Measurements from ENCODE around the gene CHRDL2. TPM values are rescaled to one million over a fixed set of nuclear protein-coding genes. Genes with fewer than 3 reads are reported as not detected.
"Not testable (repeated sequence)": the region's sequence is repeated elsewhere in the genome, so short reads cannot be mapped to it uniquely, and the experiment has no call there.

CHRDL2 gene
- total RNA-seq, 1 donor from 2014 or later, result not detected

GRCh38 chr11:74770456-74770855 lies 39.2 kb upstream of the CHRDL2 start:
- ATAC-seq (ENCODE audit: low read depth), result no peak
- Mint-ChIP-seq H3K4me1 (peaks cover 47% of the 10 kb centered on the region), H3K9me3 (no peaks in the 10 kb centered on the region), H3K27ac (no peak overlapping the region), H3K27me3 (no peaks in the 10 kb centered on the region), H3K36me3 (ENCODE audit: low read depth) (peaks cover 8% of the 10 kb centered on the region), H3K4me3 (no peak overlapping the region)
- DNase-seq, result no peak
- ChIA-PET POLR2A (no interaction called here), CTCF (no interaction called here)
- intact Hi-C loops (cut with micrococcal nuclease), result no loop called here
- TF ChIP-seq CTCF (IDR thresholded peaks at IDR 0.05), result no peak

- POLR2A ChIA-PET, result interaction anchor here (0.6 kb wide), 1 partner anchor 70 kb away, joined by 3 read pairs; no protein-coding TSS in a partner anchor
- ATAC-seq (ENCODE audit: low read depth) (no peak), DNase-seq (no peak)
- peaks cover 4% of the 10 kb centered on the region for H3K36me3 Mint-ChIP-seq (ENCODE audit: low read depth)
- H3K27me3 Mint-ChIP-seq, result no peaks in the 10 kb centered on the region
- TF ChIP-seq CTCF (IDR thresholded peaks at IDR 0.05), result no peak
- intact Hi-C loops (cut with micrococcal nuclease), result loop anchor here (2.0 kb wide), 2 partner anchors 14 to 20 kb away; partner anchors contain the start of gene RNF169
- peak overlapping the region; percentile 1 for H3K4me3 Mint-ChIP-seq
- CTCF ChIA-PET, result no interaction called here
- H3K27ac Mint-ChIP-seq, result peak overlapping the region; percentile 10
- H3K9me3 Mint-ChIP-seq, result no peaks in the 10 kb centered on the region
- H3K4me1 Mint-ChIP-seq, result peaks cover 37% of the 10 kb centered on the region
These were observed 38.0 kb upstream of the CHRDL2 start for GRCh38 chr11:74769055-74769707.

GRCh38 chr11:74768172-74768651 lies 37.0 kb upstream of the CHRDL2 start:
- H3K27ac Mint-ChIP-seq, result peak overlapping the region; percentile 37
- CTCF ChIA-PET, H3K27me3 Mint-ChIP-seq, H3K9me3 Mint-ChIP-seq: not testable (repeated sequence)
- POLR2A ChIA-PET, result interaction anchor here (0.6 to 1.0 kb wide), 3 partner anchors 12 to 1125 kb away, joined by 3 to 5 read pairs (median 4); partner anchors contain the start of gene NEU3
- H3K4me1 Mint-ChIP-seq, result peaks cover 37% of the 10 kb centered on the region
- peak overlapping the region; percentile 57 for H3K4me3 Mint-ChIP-seq
- H3K36me3 Mint-ChIP-seq (ENCODE audit: low read depth), result peaks cover 10% of the 10 kb centered on the region
- ATAC-seq (ENCODE audit: low read depth), result peak; percentile 72
- peak; percentile 26 for DNase-seq
- intact Hi-C loops (cut with micrococcal nuclease), result loop anchor here (2.0 kb wide), 2 partner anchors 15 to 19 kb away; partner anchors contain the start of gene RNF169

GRCh38 chr11:74766905-74767304 lies 35.7 kb upstream of the CHRDL2 start:
- no peaks in the 10 kb centered on the region for H3K9me3 Mint-ChIP-seq
- ATAC-seq (ENCODE audit: low read depth) (no peak), DNase-seq (no peak)
- no peaks in the 10 kb centered on the region for H3K27me3 Mint-ChIP-seq
- H3K4me1 Mint-ChIP-seq, result peaks cover 38% of the 10 kb centered on the region
- H3K4me3 Mint-ChIP-seq, result no peak overlapping the region
- TF ChIP-seq CTCF (IDR thresholded peaks at IDR 0.05), result no peak
- ChIA-PET CTCF (no interaction called here), POLR2A (interaction anchor here (0.6 kb wide), 1 partner anchor 22 kb away, joined by 5 read pairs; no protein-coding TSS in a partner anchor)
- peaks cover 20% of the 10 kb centered on the region for H3K36me3 Mint-ChIP-seq (ENCODE audit: low read depth)
- H3K27ac Mint-ChIP-seq, result no peak overlapping the region
- intact Hi-C loops (cut with micrococcal nuclease), result no loop called here

GRCh38 chr11:74756571-74756970 lies 25.3 kb upstream of the CHRDL2 start:
- H3K27ac Mint-ChIP-seq, result no peak overlapping the region
- POLR2A ChIA-PET, result no interaction called here
- peaks cover 4% of the 10 kb centered on the region for H3K9me3 Mint-ChIP-seq

More at GRCh38 chr11:74756571-74756970, 25.3 kb upstream of the CHRDL2 start:
- intact Hi-C loops (cut with micrococcal nuclease), result no loop called here
- CTCF ChIA-PET, result interaction anchor here (2.1 kb wide), 1 partner anchor 16 kb away, joined by 11 read pairs; no protein-coding TSS in a partner anchor
- DNase-seq, result no peak
- Mint-ChIP-seq H3K27me3 (no peaks in the 10 kb centered on the region), H3K36me3 (ENCODE audit: low read depth) (no peaks in the 10 kb centered on the region), H3K4me1 (peaks cover 22% of the 10 kb centered on the region), H3K4me3 (no peak overlapping the region)
- no peak for TF ChIP-seq CTCF (IDR thresholded peaks at IDR 0.05)
- no peak for ATAC-seq (ENCODE audit: low read depth)
